Measurements from ENCODE around the gene SUMO3.

DNA sequence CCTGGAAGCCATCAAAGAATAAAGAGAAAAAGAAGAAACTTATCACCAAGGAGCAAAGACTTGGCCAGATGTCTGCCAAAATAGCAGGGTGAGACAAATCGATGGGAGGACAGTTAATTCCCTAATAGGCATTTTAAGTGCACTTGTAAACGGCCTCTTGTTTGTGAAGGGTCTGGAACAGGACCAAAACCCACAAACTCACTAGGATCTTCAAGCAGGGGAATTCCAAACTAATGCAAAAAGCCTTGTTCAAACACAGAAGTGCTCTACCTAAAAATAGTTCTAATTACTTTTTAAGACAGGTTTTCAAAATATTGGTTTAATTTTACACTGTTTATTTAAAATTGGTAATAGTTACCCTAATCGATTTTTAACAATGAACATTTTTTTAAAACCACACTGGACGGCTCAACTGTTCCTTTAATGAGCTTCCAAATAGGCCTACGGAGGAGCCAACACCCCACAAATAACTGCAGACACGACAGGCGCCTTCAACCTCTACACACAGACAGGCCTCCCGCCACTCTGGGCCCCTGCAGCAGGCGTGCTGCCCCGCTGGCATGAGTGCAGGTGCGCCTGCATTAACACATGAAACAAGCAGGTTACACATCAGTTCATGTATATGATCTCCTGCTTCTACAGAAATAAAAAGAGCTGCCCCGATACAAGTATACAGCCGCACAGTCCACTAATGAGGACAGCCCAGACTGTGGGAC is 32.1 kb downstream of the SUMO3 start:
- TF ChIP-seq, protein P1, sequence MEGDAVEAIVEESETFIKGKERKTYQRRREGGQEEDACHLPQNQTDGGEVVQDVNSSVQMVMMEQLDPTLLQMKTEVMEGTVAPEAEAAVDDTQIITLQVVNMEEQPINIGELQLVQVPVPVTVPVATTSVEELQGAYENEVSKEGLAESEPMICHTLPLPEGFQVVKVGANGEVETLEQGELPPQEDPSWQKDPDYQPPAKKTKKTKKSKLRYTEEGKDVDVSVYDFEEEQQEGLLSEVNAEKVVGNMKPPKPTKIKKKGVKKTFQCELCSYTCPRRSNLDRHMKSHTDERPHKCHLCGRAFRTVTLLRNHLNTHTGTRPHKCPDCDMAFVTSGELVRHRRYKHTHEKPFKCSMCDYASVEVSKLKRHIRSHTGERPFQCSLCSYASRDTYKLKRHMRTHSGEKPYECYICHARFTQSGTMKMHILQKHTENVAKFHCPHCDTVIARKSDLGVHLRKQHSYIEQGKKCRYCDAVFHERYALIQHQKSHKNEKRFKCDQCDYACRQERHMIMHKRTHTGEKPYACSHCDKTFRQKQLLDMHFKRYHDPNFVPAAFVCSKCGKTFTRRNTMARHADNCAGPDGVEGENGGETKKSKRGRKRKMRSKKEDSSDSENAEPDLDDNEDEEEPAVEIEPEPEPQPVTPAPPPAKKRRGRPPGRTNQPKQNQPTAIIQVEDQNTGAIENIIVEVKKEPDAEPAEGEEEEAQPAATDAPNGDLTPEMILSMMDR (conservative IDR thresholded peaks at IDR 0.05 in 1 of 2, IDR thresholded peaks at IDR 0.05 in 1 of 2; ENCODE audit: extremely low read depth in 1 of 2, insufficient read depth in 1 of 2, low read depth in 1 of 2, low read length in 2 of 2): no peak
- no peak for TF ChIP-seq EZH2 (IDR thresholded peaks at IDR 0.05; ENCODE audit: borderline replicate concordance, low read length)

Data from mammary epithelial cell (primary cell).